HepG2 (cell line): ENCODE results near the gene GPR162. TPM values are rescaled to one million over a fixed set of nuclear protein-coding genes. Genes with fewer than 3 reads are reported as not detected.

Source experiments
- AGO1 ChIP-seq: fragments of 200-400 bp; formaldehyde crosslinking; IDR thresholded peaks from 2 replicates; pipeline ENCODE4 v1.6.1; 2017; ENCODE audit warnings: mild to moderate bottlenecking, low read depth, low read length, moderate library complexity; ENCODE audit not compliant: poor library complexity, severe bottlenecking
- BRCA1 ChIP-seq: sonication (generic); formaldehyde crosslinking; IDR thresholded peaks from 2 replicates; pipeline ENCODE4 v1.4.0; 2020; ENCODE audit warnings: missing genetic modification reagents
- CBFB ChIP-seq: sonication (generic); formaldehyde crosslinking; IDR thresholded peaks from 2 replicates; pipeline ENCODE4 v1.4.0; 2020; ENCODE audit warnings: missing genetic modification reagents
- CEBPZ ChIP-seq: IDR thresholded peaks from 2 replicates; pipeline ENCODE4 v1.6.1; 2012; ENCODE audit warnings: low read length, improper control_type of control experiment
- DR1 ChIP-seq: sonication (generic); formaldehyde crosslinking; IDR thresholded peaks from 2 replicates; pipeline ENCODE4 v1.8.0; 2021; ENCODE audit warnings: mild to moderate bottlenecking, missing genetic modification reagents, inconsistent platforms
- KAT2B ChIP-seq: fragments of 150-350 bp; IDR thresholded peaks from 2 replicates; pipeline ENCODE4 v1.6.1; 2014; ENCODE audit warnings: low read depth, low read length, borderline replicate concordance
- MAX ChIP-seq: IDR thresholded peaks from 2 replicates; pipeline ENCODE4 v1.6.1; 2012; ENCODE audit warnings: inconsistent platforms
- NCOA5 ChIP-seq: sonication (generic); formaldehyde crosslinking; IDR thresholded peaks from 2 replicates; pipeline ENCODE4 v1.4.0; 2020; ENCODE audit warnings: missing genetic modification reagents
- REL ChIP-seq: sonication (generic); formaldehyde crosslinking; conservative IDR thresholded peaks from 2 replicates; pipeline ENCODE4 v1.8.0; 2022; ENCODE audit warnings: mild to moderate bottlenecking, missing genetic modification reagents, moderate library complexity
- SAP130 ChIP-seq: IDR thresholded peaks from 2 replicates; pipeline ENCODE4 v1.6.1; 2016; ENCODE audit warnings: low read depth
- SNAPC4 ChIP-seq: sonication (generic); formaldehyde crosslinking; IDR thresholded peaks from 2 replicates; pipeline ENCODE4 v1.4.0; 2020; ENCODE audit warnings: mild to moderate bottlenecking, missing genetic modification reagents
- ZGPAT ChIP-seq: IDR thresholded peaks from 2 replicates; pipeline ENCODE4 v1.6.1; 2016; ENCODE audit warnings: mild to moderate bottlenecking
- ZNF296 ChIP-seq: sonication (generic); formaldehyde crosslinking; conservative IDR thresholded peaks from 2 replicates; pipeline ENCODE4 v1.5.0; 2020; ENCODE audit warnings: mild to moderate bottlenecking, missing genetic modification reagents
- ZNF609 ChIP-seq: sonication (generic); formaldehyde crosslinking; IDR thresholded peaks from 2 replicates; pipeline ENCODE4 v1.4.0; 2020; ENCODE audit warnings: mild to moderate bottlenecking, missing genetic modification reagents, borderline replicate concordance
- ZNF703 ChIP-seq: sonication (generic); formaldehyde crosslinking; IDR thresholded peaks from 2 replicates; pipeline ENCODE4 v1.5.1; 2020; ENCODE audit warnings: missing genetic modification reagents, mild to moderate bottlenecking, moderate library complexity, borderline replicate concordance
- polyA plus RNA-seq, 8 experiments: library from polyadenylated mRNA; depleted of rRNA in 3 of 8; stranded (reverse) in 7 of 8; unstranded in 1 of 8; fragments of >200 nt; fragmentation: Illumina TruSeq in 4 of 8; extraction: Trizol in 4 of 8; gene quantifications; 2 replicates each; pipeline versions ENCODE4 v1.2.1 to v1.2.3, GENCODE V29; 2011 to 2016; ENCODE audit warnings: low read depth in 4 of 8, missing spikeins in 1 of 8, mixed read lengths in 1 of 8; ENCODE audit not compliant: insufficient read depth in 1 of 8
- total RNA-seq, 5 experiments: library from RNA; depleted of rRNA; stranded (reverse); fragments of >200 nt; fragmentation: Illumina TruSeq; extraction: Trizol; gene quantifications; 2 replicates each; pipeline ENCODE4 v1.2.3, GENCODE V29; 2016; ENCODE audit warnings: low read depth in 1 of 5

The GPR162 gene
- total and polyA plus RNA-seq, 2 of the 13 experiments (the other 11 are each of a cell fraction or from before 2014, with no cell fraction given): 0.08 TPM; not detected in 1

- TF ChIP-seq ZGPAT (CRISPR knock-in tag): peak; percentile 1; the same call in 1 of the 2 replicates
- TF ChIP-seq ZNF609 (CRISPR knock-in tag): no peak; the same call in 1 of the 2 replicates
- no peak for TF ChIP-seq CBFB (CRISPR knock-in tag)
- TF ChIP-seq ZNF296: no peak
- no peak for TF ChIP-seq BRCA1 (CRISPR knock-in tag)
- no peak for TF ChIP-seq KAT2B
- no peak for TF ChIP-seq AGO1
- peak; percentile 2; the same call in 1 of the 2 replicates for TF ChIP-seq DR1
- TF ChIP-seq REL (CRISPR knock-in tag): no peak
- TF ChIP-seq ZNF703 (CRISPR knock-in tag): no peak
- no peak for TF ChIP-seq MAX
- no peak for TF ChIP-seq CEBPZ
- no peak for TF ChIP-seq NCOA5 (CRISPR knock-in tag)
- TF ChIP-seq SNAPC4 (CRISPR knock-in tag): no peak
- TF ChIP-seq SAP130 (CRISPR knock-in tag): no peak
Observed at GRCh38 chr12:6866920-6867412, 45.3 kb downstream of the GPR162 start (continued).
